Heart left ventricle (tissue), 13 donors: ENCODE data around the gene PCNT.

Experiments used
- POLR2A ChIP-seq, 2 donors: fragments of 450-650 bp; IDR thresholded peaks; one replicate each; pipeline ENCODE4 v1.6.1; 2017; ENCODE audit warnings: antibody characterized with exemption in 2 of 2, mild to moderate bottlenecking in 2 of 2, moderate library complexity in 2 of 2
- TF ChIP-seq, protein P1 (sequence below), 12 donors: fragments of 200-600 bp; sonication (generic) in 4 of 12; IDR thresholded peaks; one replicate each; pipeline versions ENCODE4 v1.5.0 to v1.8.0; 2018 to 2022; ENCODE audit warnings: antibody characterized with exemption in 12 of 12, mild to moderate bottlenecking in 5 of 12
- donor health status: ischemic (EF 13 %, LVEDD 7.1; RV severe dilation, severe dysfunction).
- donor health status: DM: no; HTN: yes; CAD: no.
- donor health status: DM: no; HTN: no; CAD: no.
- donor health status: ischemic (EF 25% LVEDD 6.9; RV normal size, moderate dysfunction).
- donor health status: ischemic (EF 25% LVEDD 5.7; RV mildly dilated, moderate dysfunction).
- donor health status: ischemic (EF 35%, LVEDD 5.7; RV mildly dilated, moderate dysfunction).
- donor health status: nonischemic (EF 11% LVEDD 7.7; RV severe dilation, severe dysfunction).
- donor health status: DM: yes; HTN: yes; CAD: no.
- donor health status: PGD.
- donor health status: ischemic (EF 29% LVEDD 5.4; RV normal size, mild dysfunction).
- donor health status: nonischemic (EF 23%, LVEDD 6.1; RV moderate dilation, normal function).

GRCh38 chr21:46423546-46424038 is 99.6 kb downstream of the PCNT start:
- TF ChIP-seq, protein P1, sequence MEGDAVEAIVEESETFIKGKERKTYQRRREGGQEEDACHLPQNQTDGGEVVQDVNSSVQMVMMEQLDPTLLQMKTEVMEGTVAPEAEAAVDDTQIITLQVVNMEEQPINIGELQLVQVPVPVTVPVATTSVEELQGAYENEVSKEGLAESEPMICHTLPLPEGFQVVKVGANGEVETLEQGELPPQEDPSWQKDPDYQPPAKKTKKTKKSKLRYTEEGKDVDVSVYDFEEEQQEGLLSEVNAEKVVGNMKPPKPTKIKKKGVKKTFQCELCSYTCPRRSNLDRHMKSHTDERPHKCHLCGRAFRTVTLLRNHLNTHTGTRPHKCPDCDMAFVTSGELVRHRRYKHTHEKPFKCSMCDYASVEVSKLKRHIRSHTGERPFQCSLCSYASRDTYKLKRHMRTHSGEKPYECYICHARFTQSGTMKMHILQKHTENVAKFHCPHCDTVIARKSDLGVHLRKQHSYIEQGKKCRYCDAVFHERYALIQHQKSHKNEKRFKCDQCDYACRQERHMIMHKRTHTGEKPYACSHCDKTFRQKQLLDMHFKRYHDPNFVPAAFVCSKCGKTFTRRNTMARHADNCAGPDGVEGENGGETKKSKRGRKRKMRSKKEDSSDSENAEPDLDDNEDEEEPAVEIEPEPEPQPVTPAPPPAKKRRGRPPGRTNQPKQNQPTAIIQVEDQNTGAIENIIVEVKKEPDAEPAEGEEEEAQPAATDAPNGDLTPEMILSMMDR (IDR thresholded peaks at IDR 0.05) = no peak
- TF ChIP-seq POLR2A (IDR thresholded peaks at IDR 0.05) = no peak
